Stimulated activated naive CD4-positive, alpha-beta T cell treated with Interleukin-2 at 50 U/mL for 16 hours (primary cell): ENCODE results near the gene CELSR2.

Experiments
- DNase-seq: peaks from one replicate; lab custom pipeline; 2025; lab: John Stamatoyannopoulos, UW

CELSR2 gene

DNA sequence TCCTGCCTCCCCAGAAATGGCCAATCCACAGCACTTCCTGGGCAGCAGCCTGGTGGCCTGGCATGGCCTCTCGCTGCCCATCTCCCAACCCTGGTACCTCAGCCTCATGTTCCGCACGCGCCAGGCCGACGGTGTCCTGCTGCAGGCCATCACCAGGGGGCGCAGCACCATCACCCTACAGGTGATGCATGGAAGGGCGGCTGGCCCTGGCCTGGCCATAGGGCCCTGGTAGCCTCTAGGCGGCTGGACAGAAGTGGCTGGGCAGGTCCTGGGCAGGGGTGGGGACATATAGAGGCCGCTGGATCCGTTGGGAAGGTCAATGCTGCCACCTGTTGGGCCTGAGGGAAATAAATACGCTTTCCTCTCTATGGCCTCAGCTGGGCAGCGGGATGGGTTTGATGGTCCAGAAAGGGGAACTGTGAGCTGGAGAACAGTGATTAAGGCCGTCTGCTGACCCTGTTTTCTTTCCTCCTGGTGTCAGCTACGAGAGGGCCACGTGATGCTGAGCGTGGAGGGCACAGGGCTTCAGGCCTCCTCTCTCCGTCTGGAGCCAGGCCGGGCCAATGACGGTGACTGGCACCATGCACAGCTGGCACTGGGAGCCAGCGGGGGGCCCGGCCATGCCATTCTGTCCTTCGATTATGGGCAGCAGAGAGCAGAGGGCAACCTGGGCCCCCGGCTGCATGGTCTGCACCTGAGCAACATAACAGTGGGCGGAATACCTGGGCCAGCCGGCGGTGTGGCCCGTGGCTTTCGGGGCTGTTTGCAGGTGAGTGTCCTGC is 14.4 kb downstream of the CELSR2 start:
- peak; percentile 58 for DNase-seq

GRCh38 chr1:109264379-109264755 is 15.0 kb downstream of the CELSR2 start:
- no peak for DNase-seq

DNA sequence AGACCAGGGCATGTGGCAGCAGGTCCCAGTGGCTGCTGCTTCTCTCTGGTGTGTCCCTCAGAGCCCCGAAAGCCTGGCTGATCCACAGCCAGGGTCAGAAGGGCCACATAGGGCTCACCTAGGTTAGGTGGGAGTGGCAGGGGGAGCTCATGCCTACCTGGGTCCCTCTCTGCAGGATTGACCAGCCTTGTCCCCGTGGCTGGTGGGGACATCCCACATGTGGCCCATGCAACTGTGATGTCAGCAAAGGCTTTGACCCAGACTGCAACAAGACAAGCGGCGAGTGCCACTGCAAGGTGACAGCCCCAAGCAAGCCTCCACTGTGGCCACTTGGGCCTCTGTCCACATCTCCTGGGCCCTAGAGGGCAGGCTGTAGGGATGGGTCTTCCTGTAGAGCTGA is 15.7 kb downstream of the CELSR2 start:
- DNase-seq, result no peak

- no peak for DNase-seq
Observed at GRCh38 chr1:109265741-109266330, 16.5 kb downstream of the CELSR2 start.

- DNase-seq, result no peak
Observed at GRCh38 chr1:109266965-109267364, 17.6 kb downstream of the CELSR2 start.

DNA sequence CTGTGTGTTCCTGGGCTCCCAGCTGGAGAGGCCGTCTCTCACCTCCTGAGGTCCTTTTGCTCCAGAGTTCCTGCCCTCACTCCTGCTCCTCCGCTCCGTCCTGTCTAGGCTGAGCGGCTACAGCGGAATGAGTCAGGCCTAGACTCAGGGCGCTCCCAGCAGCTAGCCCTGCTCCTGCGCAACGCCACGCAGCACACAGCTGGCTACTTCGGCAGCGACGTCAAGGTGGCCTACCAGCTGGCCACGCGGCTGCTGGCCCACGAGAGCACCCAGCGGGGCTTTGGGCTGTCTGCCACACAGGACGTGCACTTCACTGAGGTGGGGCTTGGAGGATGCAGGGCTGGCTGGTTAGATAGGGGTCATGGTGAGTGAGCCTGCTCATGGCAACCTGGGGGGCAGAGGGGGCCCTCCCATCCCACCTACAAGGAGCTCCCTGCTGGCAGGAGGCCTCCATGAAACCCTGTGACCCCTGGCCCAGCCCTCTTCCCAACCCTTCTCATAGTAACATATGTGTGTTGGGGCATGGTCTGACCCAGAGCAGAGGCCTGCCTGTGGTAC is 18.5 kb downstream of the CELSR2 start:
- DNase-seq, result no peak

DNA sequence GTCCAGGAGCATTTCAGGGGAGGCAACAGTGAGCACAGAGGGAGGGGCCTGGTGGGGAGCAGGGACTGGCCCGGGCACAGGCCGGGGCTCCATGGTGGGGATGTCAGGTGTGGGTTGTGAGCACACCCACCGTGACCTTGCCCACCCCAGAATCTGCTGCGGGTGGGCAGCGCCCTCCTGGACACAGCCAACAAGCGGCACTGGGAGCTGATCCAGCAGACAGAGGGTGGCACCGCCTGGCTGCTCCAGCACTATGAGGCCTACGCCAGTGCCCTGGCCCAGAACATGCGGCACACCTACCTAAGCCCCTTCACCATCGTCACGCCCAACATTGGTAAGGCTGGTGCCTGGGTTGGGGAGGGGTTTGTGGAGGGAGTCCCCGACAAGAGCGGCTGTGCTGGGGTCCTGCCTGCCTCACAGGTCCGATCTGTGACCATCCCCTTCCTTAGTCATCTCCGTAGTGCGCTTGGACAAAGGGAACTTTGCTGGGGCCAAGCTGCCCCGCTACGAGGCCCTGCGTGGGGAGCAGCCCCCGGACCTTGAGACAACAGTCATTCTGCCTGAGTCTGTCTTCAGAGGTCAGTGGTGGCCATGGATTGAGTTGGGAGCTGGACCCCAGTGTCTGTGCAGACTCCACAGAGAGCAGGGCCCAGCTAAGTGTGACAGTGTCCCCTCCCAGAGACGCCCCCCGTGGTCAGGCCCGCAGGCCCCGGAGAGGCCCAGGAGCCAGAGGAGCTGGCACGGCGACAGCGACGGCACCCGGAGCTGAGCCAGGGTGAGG is 19.3 kb downstream of the CELSR2 start:
- DNase-seq, result no peak

GRCh38 chr1:109269212-109269980 is 20.1 kb downstream of the CELSR2 start:
- DNase-seq, result no peak

DNA sequence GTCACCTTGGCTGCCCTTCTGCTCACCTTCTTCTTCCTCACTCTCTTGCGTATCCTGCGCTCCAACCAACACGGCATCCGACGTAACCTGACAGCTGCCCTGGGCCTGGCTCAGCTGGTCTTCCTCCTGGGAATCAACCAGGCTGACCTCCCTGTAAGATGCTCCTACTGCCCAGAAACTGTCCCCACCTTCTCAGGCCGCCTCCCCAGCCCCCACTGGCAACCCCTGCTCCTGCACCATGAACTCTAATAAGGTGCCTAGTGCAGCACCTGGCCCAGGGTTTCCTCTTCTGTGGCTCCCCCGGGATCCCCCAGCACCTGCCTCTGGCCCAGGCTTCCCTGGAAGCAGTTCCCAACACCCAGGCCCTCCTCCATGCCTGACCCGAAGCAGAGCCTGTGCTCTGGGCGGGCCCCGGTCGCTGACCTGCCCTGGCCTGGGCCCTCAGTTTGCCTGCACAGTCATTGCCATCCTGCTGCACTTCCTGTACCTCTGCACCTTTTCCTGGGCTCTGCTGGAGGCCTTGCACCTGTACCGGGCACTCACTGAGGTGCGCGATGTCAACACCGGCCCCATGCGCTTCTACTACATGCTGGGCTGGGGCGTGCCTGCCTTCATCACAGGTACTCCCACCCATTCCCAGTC is 20.8 kb downstream of the CELSR2 start:
- DNase-seq, result no peak

DNA sequence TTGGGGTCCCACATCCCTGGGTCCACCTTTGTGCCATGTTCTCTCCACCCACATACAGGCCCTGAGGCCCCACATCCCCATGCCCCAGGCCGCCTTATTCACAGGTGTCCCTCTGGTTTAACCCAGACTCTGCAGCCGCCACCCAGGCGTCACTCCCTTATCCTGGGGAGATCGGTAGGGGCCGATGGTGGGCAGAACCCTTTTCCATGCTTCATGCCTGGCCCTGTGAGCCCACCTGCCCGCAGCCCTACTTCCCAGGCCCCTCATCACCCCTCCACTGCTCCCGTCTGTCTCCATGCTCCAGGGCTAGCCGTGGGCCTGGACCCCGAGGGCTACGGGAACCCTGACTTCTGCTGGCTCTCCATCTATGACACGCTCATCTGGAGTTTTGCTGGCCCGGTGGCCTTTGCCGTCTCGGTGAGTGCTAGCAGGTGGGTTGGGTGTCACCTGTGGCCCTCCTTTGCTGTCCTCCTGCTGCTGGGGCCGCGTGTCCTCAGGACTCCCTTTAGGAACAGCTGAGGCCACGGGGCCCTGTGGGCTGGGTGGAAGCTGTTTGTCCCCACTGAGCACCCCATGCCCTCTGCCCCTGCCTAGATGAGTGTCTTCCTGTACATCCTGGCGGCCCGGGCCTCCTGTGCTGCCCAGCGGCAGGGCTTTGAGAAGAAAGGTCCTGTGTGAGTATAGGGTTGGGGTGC is 21.4 kb downstream of the CELSR2 start:
- no peak for DNase-seq

GRCh38 chr1:109271458-109271857 is 22.1 kb downstream of the CELSR2 start:
- DNase-seq, result no peak

GRCh38 chr1:109272021-109272799 is 22.9 kb downstream of the CELSR2 start:
- no peak for DNase-seq

DNA sequence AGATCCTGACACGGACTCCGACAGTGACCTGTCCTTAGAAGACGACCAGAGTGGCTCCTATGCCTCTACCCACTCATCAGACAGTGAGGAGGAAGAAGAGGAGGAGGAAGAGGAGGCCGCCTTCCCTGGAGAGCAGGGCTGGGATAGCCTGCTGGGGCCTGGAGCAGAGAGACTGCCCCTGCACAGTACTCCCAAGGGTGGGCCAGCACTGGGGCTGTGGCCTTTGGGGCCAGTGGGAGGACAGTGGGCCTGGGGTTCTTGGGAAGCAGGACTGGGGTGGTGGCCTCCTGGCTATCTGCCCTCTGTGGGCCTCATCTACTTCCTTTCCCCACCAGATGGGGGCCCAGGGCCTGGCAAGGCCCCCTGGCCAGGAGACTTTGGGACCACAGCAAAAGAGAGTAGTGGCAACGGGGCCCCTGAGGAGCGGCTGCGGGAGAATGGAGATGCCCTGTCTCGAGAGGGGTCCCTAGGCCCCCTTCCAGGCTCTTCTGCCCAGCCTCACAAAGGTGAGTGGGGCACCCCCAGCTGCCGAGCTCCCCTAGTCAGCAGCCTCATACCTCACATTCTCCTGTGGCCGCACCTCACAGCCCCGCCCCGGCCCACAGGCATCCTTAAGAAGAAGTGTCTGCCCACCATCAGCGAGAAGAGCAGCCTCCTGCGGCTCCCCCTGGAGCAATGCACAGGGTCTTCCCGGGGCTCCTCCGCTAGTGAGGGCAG is 23.6 kb downstream of the CELSR2 start:
- no peak for DNase-seq

- DNase-seq, result no peak
Observed at GRCh38 chr1:109273570-109274288, 24.4 kb downstream of the CELSR2 start.

DNA sequence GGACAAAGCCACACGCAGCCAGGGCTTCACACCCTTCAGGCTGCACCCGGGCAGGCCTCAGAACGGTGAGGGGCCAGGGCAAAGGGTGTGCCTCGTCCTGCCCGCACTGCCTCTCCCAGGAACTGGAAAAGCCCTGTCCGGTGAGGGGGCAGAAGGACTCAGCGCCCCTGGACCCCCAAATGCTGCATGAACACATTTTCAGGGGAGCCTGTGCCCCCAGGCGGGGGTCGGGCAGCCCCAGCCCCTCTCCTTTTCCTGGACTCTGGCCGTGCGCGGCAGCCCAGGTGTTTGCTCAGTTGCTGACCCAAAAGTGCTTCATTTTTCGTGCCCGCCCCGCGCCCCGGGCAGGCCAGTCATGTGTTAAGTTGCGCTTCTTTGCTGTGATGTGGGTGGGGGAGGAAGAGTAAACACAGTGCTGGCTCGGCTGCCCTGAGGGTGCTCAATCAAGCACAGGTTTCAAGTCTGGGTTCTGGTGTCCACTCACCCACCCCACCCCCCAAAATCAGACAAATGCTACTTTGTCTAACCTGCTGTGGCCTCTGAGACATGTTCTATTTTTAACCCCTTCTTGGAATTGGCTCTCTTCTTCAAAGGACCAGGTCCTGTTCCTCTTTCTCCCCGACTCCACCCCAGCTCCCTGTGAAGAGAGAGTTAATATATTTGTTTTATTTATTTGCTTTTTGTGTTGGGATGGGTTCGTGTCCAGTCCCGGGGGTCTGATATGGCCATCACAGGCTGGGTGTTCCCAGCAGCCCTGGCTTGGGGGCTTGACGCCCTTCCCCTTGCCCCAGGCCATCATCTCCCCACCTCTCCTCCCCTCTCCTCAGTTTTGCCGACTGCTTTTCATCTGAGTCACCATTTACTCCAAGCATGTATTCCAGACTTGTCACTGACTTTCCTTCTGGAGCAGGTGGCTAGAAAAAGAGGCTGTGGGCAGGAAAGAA is 25.5 kb downstream of the CELSR2 start:
- DNase-seq, result no peak

DNA sequence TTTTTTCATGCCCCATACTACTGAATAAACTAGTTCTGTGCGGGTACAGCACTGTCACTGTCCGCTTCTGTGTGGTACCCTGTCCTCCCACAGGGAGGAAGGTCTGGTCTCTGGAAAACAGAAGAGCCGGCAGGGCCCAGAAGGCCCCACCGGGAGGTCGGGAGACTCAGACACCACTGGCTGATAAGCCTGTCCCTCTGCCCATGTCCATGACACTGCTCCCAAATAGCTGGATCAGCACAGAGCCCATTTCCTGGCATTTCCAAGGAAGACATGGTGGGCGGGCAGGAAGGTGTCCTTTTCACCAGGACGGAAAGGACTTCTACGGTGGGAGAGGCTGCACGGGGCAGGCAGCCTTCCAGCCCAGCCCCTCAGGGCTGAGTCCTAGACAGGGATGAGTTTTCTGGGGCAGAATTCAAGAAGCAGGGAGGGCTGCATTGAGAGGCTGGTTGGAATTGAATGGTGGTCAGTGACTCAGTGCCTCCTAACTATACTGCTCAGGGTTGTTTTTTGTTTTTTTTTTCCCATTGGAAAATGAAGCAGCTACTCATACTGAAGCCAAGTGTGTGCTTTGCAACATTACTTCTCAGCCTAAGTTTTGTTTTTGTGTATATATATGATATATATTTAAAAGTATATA is 26.5 kb downstream of the CELSR2 start:
- no peak for DNase-seq
